Measurements from ENCODE around the gene KCNA3. TPM values are rescaled to one million over a fixed set of nuclear protein-coding genes. Genes with fewer than 3 reads are reported as not detected.

The KCNA3 gene
- total RNA-seq, 1 donor from 2014 or later: not detected

- no peak overlapping the region for H3K4me3 ChIP-seq (ENCODE audit: low read depth, low read length)
- TF ChIP-seq CTCF (conservative IDR thresholded peaks at IDR 0.05; ENCODE audit: low read depth, low read length): no peak
- DNase-seq (ENCODE audit: low read depth): no peak
Measured at GRCh38 chr1:110684491-110684890, 9.8 kb upstream of the KCNA3 start.

GRCh38 chr1:110682898-110683297, 8.2 kb upstream of the KCNA3 start:
- DNase-seq (ENCODE audit: low read depth): no peak
- no peak for TF ChIP-seq CTCF (conservative IDR thresholded peaks at IDR 0.05; ENCODE audit: low read depth, low read length)
- no peak overlapping the region for H3K4me3 ChIP-seq (ENCODE audit: low read depth, low read length)

GRCh38 chr1:110680036-110680735, 5.4 kb upstream of the KCNA3 start:
- no peak for TF ChIP-seq CTCF (conservative IDR thresholded peaks at IDR 0.05; ENCODE audit: low read depth, low read length)
- no peak overlapping the region for H3K4me3 ChIP-seq (ENCODE audit: low read depth, low read length)
- DNase-seq (ENCODE audit: low read depth): no peak

GRCh38 chr1:110677526-110677925, 2.8 kb upstream of the KCNA3 start:
- DNase-seq (ENCODE audit: low read depth): no peak
- no peak overlapping the region for H3K4me3 ChIP-seq (ENCODE audit: low read depth, low read length)
- no peak for TF ChIP-seq CTCF (conservative IDR thresholded peaks at IDR 0.05; ENCODE audit: low read depth, low read length)

GRCh38 chr1:110676970-110677369, 2.2 kb upstream of the KCNA3 start:
- H3K4me3 ChIP-seq (ENCODE audit: low read depth, low read length): no peak overlapping the region
- TF ChIP-seq CTCF (conservative IDR thresholded peaks at IDR 0.05; ENCODE audit: low read depth, low read length): no peak
- DNase-seq (ENCODE audit: low read depth): no peak

- peak overlapping the region; percentile 8 for H3K4me3 ChIP-seq (ENCODE audit: low read depth, low read length)
- DNase-seq (ENCODE audit: low read depth): no peak
- TF ChIP-seq CTCF (conservative IDR thresholded peaks at IDR 0.05; ENCODE audit: low read depth, low read length): no peak
Measured at GRCh38 chr1:110675060-110675791, 486 bp upstream of the KCNA3 start.
